NCI-H82 treated with DMSO at 0.1 percent for 48 hours (cell line): ENCODE data around the gene STX11.

Source experiments
- DNase-seq: peaks from one replicate; lab custom pipeline; 2025; ENCODE audit not compliant: unreplicated experiment; lab: John Stamatoyannopoulos, UW

The STX11 gene

DNA sequence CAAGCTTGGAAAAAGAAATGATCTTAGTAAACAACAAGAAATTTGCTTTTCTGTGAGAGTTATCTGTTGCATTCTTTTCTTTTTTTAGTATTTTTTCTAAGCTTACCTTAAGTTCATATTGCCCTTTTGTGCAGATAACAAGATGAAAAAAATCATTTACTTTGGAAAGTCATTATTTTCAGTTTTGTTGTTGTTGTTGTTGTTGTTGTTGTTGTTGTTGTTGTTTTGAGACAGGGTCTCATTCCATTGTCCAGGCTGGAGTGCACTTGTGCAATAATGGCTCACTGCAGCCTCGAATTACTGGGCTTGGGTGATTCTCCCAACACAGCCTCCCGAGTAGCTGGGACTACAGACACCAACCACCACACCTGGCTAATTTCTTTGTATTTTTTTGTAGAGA, 8.8 kb upstream of the STX11 start:
- DNase-seq: no peak

DNA sequence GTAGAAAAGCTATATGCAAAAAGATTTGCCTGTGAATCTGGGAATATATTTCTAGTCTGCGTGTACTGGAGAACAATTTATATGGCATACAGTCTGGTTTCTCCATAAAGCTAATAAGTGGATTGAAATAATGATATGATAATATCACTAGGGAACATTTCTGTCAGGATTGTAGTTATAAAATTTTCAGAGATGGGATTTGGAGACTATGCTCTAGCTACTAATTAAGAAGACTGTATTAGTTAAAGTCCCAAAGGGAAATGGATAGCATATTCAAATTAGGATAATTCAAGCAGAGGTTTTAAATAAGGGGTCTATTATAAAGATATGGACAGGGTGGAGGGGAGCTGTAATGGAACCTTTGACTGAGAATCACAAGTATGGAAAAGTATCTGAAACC, 7.2 kb upstream of the STX11 start:
- DNase-seq: no peak

DNA sequence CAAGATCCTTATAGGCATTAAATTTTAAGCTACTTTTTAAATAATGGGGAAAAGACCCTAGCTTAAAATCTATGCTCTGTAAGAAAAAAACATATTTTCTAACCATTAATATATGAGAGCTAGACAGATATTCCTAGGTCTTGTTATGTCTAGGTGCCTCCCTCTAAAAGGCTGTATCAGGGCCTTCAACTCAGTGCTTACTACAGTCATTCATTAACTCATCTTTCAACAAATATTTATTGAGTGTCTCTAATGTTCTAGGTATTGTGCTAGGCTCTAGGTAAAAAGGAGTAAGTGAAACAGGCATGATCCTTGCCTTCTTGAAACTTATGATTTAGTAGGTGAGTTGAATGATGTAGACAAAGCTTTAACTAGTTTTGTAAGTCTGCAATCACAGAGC, 6.4 kb upstream of the STX11 start:
- DNase-seq: no peak

DNA sequence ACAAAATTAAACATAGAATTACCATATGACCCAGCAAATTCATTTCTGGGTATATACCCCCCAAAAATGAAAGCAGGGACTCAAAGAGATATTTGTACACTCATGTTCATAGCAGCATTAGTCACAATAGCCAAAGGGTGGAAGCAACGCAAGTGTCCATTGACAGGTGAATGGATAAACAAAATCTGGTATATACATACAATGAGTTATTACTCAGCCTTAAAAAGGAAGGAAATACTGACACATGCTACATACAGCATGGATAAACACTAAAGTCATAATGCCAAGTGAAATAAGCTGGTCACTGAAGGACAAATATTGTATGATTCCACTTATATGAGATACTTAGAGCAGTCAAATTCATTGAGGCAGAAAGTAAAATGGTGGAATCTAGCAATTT, 5.3 kb upstream of the STX11 start:
- no peak for DNase-seq

DNA sequence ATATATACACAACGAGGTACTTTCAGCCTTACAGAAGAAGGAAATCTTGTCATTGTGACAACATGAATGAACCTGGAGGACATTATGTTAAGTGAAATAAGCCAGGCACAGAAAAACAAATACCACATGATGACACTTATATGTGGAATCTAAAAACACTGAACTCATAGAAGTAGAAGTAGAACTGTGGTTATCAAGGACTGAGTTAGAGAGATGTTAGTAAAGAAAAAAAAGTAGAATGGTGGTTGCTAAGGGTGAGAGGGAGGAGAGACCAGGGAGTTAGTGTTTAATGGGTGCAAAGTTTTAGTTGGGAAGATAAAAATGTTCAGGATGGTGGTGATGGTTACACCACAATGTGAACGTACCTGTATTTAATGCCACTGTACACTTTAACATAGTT, 4.8 kb upstream of the STX11 start:
- no peak for DNase-seq

DNA sequence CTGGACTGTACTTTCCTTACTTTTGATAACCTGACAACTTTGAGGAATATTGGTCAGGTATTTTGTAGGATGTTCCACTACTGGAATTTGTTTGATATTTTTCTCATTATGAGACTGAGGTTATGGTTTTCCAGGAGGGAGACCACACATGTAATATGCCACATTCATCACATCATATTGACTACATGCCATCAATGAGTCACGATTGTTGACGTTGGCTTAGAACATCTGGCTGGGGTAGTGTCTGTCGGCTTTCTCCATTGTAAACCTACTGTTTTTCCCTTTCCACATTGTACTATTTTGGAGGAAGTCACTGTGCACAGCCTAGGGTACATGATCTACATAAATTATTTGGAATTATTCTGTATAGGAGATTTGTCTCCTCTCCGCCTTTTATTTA, 1.4 kb upstream of the STX11 start:
- no peak for DNase-seq

DNA sequence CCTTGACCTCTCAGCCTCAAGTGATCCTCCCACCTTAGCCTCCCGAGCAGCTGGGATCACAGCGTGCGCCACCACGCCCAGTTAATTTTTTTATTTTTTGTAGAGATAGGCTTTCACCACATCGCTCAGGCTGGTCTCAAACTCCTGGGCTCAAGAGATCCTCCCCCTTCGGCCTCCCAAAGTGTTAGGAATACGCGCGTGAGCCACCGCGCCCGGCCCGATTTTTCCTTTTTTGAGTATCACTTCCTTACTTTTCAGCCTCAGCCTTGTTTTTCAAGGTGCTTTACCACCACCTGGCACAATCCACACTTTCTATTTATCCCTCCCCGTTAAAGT, 791 bp upstream of the STX11 start:
- DNase-seq: no peak

DNA sequence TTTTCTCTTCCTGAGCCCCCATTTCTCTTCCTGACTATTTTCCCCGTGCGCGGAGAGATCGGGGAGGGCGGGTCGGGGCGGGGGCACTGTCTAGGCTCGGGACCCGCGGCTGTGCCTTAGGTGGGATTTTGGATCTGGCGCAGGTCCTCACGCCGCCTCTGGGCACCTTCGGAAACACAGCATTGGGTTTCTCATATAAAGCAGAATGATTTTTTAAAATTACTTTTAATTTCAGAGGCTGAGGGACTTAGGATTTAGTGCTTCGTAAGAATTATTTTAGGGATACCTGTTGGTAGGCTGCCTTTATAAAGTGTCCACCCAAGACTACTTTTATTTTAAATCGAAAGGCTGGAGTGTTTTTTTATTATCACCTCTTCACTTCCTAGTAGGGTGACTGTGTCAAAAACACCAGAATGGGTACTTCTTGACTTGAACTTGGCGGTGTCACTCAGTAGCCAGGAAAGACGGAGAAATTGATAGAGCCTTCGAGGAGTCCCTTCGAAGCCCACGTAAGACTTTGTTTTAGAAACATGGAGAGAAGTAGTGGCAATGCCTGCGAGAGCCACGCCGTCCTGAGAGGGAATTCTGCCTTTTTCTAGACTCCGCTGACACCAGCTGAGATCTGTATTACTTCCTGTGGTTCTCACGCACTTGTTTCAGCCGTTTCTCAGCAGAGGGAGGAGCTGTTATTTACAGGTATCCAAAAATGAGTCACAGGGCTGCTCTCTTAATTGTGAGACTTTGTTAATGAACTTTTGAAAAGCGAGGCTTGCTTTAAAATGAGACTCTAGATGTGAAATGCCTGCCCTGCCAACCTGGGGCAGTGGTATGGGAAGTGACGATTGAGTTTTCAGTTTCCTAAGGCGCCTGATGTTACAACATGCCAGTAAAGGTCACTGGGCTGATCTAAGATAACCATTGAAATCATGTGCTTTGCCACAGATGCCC, 667 bp downstream of the STX11 start:
- DNase-seq: no peak

DNA sequence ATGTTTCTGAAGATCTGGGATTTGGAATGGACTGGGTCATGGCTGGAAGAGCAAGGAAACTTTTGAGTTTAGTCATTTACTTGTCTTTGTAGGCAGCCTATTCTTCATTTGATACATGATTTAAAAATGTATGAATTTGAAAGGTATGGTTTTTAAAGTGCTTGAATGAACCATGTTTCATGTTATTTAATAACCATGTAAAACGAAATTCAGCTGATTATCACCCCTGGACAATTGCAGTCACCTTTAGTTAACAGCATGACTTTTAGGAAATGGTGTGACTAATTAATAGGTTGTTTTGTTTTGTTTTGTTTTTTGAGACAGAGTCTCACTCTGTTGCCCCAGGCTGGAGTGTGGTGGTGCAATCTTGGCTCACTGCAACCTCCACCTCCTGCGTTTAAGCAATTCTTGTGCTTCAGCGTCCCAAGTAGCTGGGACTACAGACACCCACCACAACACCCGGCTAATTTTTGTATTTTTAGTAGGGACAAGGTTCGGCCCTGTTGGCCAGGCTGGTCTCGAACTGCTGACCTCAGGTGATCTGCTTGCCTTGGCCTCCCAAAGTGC, 2.1 kb downstream of the STX11 start:
- DNase-seq: no peak

DNA sequence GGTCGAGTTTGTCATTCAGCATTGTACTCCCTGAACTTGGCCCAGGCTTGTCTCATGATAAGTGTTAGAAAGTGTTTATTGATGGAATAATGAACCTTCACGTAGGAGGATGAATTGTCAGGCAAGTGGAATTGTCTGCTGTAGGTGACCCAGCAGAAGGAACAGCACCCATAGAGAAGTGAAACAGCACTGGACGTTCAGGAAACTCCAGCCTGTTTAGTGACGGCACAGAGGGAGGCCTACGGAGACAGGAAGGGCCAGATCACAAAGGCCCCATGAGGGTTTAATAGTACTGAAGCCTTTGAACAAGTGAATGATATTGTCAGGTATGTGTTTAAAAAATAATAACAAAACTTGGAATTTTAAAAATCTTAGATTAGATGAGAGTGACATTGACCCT, 2.9 kb downstream of the STX11 start:
- DNase-seq: no peak

DNA sequence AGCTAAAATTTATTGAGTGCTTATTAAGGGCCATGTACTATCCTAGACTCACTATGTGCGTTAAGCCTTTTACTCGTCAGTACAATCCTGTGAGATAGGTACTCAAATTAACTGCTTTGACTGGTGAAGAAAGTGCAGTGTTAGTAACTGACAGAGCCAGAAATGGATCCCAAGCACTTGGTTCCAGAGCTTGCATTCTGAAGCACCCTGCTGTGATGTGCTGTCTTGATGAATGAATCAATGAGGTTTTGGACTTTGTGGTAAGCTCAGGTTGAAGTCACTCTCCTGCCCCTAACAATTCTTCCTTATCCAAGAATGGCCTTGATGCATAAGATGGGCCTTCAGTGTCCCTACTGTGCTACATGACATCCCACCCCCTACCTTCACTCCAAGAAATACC, 3.7 kb downstream of the STX11 start:
- no peak for DNase-seq

DNA sequence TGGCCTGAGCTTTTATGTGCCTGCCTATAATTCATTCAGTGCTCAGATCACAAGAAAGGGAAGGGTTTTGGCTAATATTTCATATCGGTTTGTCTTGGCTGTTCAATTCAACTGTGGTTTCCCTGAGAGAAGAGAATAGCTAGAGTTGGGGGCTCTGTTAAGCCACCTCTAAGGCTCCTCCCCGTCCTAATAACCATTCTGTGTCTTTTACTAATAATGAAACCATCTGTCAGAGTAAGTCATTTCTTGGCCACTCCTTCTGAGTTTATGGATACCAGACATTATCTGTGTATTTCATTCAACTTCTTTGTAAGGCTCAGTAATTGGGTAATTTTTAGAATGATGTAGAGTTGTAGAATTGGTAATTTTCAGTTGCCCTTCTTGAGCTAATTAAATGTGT, 5.2 kb downstream of the STX11 start:
- DNase-seq: no peak

DNA sequence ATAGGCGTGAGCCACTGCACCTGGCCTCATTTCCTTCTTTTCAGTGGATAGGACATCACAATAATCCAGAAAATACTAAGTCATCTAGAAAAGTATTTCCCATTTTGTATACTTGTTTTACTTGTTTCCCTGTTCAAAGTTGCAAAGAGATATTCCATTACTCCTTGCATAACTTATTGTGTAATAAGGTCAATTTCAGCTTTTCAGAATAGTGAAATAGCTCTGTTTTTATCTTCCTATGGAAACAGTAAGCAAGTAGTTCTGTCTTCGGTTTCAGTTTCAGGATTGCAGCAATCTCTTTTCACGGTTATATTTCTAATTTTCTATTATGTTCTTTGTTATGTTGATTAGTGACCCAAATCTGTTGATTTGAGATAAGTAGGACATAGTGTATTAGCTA, 6.0 kb downstream of the STX11 start:
- no peak for DNase-seq

DNA sequence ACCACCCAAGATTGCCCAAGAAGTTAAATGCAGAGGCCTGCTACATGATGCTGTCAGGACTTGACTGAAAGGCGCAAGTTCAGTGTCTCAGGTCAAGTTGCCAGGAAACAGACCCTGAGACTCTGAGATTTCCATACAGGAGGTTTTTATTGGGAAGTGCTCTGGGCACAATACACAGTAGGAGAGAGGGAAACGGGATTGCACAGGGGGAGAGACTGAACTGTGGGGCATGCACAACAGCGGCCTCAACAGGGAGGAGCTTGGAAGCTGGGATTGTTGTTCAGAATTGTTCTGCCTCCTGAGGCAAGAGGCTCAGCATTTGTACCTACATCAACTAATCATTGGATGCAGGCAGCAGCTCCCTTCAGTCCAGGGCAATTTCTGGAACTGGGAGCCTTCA, 6.7 kb downstream of the STX11 start:
- no peak for DNase-seq

DNA sequence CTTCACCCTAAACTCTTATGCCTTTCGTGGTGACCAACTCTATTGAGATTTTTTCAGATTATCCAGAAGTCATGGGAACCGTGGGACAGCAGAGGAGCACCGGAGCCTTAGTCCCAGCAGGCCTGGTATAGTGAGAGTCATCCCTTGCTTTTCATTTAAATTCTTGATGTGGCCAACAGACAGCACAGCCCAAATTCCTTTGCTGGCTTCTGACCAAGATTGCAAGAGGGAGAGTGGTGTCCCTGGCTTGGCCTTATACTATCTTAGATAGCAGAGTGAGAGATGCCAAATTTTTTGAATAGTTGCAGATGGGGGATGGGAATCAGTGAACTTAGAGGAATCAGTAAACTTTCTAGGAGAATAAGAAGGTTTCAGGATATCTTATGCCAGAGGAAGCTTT, 7.8 kb downstream of the STX11 start:
- DNase-seq: no peak

DNA sequence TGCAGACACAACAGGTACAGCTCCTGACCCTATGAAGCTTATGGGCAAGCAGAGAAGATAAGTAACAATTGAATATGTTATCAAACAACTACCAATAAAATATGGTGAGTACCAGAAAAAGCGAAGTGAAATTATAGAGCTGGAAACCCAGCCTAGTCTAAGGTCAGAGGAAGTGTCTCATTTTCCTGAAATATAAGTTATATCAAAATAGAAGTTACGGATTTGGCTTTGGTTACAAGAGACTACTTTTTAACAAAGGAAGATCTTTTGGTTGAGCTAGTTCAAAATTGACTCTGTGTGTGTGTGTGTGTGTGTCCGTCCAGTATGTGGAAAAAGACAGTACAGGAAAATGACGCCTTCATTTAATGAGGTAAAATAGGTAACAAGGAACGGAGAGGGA, 8.9 kb downstream of the STX11 start:
- DNase-seq: no peak

DNA sequence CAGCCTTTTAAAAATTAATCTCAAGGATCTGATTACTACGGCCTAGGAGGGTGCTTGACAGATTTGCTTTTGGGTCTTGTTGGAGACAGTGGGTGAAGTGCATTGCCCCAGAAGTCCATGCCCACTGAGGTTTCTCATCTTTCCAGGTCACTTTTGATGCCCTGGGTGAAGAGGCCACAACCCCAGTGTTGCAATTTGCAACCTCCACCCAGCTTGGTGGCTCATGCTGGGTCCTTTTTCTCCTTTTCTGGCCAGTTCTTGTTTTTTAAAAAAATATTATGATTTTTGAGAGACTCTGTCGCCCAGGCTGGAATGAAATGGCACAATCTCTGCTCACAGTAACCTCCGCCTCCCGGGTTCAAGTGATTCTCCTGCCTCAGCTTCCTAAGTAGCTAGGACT, 9.4 kb downstream of the STX11 start:
- DNase-seq: no peak

DNA sequence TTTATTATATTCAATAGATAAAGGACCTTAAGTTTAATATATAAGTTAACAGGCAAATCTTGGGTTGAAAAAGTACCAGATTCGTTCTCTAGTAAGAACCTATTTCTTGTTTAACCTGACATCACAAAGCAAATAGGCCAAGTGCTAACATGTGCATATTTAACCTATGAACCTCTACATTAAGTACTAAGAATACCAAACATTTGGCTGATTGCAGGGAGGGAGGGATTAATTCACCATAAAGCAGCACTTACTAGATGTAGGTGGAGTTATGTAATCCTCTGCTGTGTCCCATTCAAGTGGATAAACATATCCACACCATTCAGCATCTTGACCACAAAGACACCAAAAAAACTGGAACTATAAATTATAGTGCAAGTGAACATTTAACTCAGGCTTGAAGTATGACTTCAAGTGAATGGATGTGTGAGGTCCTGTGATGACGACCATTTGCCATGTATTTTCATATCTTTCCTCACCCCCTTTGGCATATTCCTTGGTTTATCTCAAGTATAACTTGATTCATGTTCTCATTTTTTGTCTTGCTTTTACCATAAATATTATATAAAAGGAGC, 10.2 kb downstream of the STX11 start:
- no peak for DNase-seq

DNA sequence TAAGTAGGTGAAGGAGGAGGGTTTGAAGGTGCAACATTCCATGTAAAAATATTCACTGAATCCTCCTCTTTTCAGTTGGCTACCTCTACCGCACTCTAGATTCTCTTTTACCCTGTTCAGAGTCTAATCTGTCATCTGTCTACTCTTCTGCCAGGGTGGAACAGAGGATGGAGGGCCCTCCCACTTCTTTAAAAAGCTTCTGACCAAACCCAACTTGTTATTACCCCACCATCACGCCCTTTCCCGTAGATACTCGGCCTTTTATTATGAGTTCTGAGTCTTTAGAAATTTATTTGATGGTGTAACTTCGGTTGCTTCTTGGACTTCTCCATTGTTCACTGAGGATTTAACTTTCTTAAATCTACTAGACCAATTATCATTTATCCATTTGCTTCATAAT, 11.7 kb downstream of the STX11 start:
- DNase-seq: no peak

DNA sequence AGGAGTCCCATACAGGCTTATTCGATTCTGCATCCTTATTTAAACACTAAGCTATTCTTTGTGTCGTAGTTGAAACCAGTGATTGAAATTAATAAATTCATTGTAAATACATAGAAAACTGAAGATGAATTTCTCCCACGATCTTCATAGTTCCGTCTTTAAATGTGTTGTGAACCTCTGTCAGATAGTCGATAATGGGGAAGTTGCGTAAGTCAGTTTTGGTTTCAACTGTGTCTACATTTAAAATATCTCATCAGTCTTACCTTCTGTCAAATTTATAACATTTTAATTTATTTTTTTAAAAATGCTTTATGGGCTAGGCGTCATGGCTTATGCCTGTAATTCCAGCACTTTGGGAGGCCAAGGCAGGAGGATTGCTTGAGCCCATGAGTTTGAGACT, 12.7 kb downstream of the STX11 start:
- no peak for DNase-seq

DNA sequence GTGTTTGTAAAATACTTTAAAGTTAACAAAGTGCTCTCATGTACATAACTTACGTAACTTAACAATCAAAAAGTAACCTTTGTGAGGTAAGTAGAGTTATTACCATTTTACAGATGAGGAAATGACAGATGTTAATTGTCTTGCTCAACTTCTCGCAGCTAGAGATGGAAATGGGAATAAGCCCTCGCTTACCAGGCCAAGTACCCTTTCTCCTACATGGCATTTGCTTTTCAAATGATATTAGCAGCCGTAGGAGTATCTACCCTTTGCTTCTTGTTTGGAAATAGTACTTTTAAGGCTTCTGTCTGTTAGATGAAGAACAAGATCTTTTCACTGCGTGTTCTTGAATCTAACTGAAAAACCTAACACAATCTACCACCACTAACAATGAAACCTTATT, 15.5 kb downstream of the STX11 start:
- no peak for DNase-seq

DNA sequence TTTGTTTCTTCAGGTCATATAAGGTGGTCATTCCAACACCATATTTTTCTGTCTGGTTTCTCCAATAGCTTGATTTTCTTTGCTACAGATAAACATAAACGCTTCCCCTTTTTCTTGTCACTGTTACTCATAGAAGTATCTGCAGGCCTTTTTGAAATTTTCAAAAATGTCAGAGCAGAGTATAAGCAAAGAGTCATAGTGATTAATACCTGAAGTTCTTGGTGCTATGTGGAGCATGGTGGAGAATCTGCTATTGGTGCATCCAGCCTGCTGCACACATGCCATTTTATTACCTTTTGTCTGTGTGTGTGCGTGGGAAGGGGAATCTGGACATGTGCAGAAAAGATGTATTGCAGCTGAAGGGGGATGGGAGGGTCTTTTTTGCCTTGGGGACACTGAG, 19.7 kb downstream of the STX11 start:
- no peak for DNase-seq

DNA sequence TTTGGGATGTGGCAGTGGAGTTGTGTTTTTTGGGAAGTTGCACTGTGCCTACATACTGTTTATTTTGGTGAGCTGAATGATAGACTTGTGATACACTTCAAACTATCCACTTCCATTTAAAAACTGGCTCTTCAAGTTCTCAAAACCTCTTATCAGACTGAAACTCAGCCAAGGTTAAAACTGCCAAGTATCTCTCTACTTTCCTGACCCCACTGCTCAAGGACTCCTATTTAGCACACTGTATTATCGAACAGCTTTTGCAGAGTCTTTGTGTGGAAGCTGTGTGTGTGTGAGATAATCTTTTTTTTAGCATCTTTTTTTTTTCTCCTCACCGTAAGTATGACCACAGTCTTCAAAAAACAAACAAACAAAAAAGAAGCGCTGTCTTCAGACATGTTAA, 21.1 kb downstream of the STX11 start:
- DNase-seq: no peak
